NCI-H460 (cell line): Measurements from ENCODE around the gene SLC25A13. TPM values are rescaled to one million over a fixed set of nuclear protein-coding genes. Genes with fewer than 3 reads are reported as not detected.
A peak's percentile ranks its signal among the peaks of the same experiment; 100 is the strongest.

ENCODE experiments used
- DNase-seq: peaks from one replicate; pipeline ENCODE4 v3.0.0-alpha.2; 2016; ENCODE audit warnings: low read depth; ENCODE audit errors: extremely low read depth
- total RNA-seq: library from RNA; depleted of rRNA; stranded (reverse); fragments of >200 nt; shearing (Covaris generic); gene quantifications from 2 replicates; pipeline ENCODE4 v1.2.3, GENCODE V29; 2014

The SLC25A13 gene
- total RNA-seq, 1 experiment from 2014 or later: 39.2 TPM

DNA sequence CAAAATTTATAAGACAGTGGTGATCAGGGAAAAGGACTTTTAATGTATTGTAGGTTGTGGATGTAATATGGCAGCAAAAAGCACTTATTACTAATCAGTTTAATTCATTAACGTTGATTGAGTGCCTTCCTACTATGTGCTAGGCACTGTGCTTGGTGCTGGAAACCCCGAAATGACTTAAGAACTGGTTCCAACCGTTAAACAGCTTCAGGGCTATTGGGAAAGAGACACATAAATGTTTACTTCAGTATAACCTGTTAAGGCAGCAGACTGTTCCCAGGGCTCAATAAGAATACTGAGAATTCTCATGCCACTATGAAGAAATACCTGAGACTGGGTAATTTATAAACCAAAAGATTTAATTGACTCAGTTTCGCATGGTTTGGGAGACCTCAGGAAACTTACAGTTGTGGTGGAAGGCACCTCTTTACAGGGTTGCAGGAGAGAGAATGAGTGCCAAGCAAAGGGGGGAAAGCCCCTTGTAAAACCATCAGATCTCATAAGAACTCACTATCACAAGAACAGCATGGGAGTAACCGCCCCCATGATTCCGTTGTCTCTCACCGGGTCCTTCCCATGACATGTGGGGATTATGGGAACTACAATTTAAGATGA, 1.1 kb upstream of the SLC25A13 start:
- no peak for DNase-seq

DNA sequence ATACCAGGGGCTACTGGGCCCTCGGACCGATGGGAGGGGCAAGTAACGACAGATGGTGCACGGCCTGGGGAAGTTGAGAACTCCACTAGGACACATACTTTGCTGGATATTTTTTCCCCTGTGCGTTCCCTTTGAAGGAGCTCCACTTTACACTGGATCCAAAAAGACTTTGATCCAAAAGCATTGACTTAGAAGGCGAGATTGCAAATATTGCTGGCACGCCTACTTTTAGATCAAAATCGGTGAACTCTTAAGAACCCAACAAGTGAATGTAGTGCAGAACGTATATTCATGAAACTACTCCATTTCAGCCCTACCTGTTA, 436 bp upstream of the SLC25A13 start:
- no peak for DNase-seq

DNA sequence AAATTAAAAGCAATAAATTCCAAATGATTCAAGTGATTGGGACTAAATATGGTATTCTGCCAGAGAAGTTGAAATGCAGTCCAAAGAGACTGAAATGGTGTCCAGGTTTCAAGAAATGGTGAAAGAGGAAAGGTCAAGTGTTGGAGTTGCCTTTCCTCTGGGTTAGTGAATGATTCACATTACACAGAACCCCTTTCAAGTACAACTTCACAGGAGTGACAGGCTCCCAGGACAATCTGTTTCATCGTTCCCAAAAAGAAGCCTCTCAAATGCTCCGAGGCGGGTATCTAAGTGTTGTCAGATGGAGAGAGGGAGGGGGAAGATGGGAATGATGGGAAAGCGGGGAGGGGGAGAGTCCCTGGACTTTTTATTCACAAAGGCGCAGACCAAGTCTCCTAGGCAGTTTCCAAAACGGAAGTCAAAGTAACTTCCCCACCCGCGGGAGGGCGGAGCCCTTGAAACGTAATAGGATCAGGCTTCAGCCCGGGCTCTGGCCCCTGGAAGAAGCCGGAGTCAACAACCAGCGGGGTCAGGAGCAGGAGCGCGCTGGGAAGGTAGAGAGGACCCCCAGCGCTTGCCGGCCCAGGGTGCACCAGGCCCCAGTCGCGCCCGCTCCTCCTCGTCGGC, 754 bp downstream of the SLC25A13 start:
- DNase-seq: peak; percentile 65

DNA sequence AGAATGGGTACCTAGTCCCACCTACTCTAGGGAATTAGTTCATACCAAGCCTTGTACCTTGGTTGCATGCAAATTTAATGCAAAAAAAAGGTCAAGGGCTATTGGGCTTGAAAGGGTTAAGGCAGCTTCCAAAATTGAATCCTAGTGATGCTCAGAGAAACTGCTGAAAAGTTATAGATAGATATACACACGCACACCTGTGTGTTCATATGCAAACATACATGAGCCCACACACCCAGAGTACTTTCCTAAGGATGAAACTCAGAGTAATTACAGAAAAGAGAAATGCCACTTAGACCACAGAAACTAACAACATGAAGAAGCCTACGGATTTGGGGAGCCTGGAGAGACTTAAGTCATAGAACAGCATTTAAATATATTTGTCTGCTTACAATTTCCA, 1.5 kb downstream of the SLC25A13 start:
- no peak for DNase-seq

DNA sequence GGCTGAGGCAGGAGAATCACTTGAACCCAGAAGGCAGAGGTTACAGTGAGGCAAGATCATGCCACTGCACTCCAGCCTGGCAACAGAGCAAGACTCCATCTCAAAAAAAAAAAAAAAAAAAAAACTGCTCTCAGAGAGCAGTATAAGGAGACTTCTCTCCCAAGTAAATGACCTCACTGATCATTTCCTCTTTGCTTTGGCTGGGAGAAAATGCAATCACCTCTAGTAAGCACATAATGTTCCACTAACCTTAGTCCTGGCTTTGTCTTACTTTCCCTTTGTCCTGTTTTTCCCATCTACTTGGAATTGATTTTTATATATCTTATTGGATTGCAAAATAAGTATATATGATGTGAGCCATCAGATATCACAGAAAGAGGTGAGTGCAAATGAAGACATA, 2.5 kb downstream of the SLC25A13 start:
- no peak for DNase-seq

DNA sequence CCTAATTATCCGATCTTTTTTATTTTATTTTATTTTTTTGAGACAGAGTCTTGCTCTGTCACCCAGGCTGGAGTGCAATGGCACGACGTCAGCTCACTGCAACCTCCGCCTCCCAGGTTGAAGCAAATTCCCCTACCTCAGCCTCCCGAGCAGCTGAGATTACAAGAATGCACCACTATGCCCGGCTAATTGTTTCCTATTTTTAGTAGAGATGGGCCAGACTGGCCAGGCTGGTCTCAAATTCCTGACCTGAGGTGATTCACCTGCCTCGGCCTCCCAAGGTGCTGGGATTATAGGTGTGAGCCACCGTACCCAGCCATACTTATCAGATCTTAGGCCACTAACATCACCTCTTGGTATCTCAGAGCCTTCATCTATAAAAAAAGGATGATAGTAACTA, 4.9 kb downstream of the SLC25A13 start:
- DNase-seq: no peak

DNA sequence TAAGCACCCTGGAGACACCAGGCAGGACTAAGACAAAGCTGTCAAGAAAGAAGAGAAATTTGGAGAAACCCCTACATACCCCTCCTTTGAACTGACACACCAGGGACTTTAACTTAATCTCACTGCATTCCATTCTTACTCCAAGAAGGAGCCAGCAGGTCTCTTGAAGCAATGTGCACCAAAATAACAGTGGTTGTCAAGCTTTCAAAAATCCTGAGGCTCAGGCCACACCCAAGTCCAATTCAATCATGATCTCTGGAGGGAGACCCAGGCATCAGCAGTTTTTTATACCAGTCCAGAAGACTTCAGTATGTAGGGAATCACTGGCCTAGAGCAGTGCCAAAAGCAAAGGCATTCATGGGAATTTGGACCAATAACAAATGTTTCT, 6.8 kb downstream of the SLC25A13 start:
- DNase-seq: no peak

DNA sequence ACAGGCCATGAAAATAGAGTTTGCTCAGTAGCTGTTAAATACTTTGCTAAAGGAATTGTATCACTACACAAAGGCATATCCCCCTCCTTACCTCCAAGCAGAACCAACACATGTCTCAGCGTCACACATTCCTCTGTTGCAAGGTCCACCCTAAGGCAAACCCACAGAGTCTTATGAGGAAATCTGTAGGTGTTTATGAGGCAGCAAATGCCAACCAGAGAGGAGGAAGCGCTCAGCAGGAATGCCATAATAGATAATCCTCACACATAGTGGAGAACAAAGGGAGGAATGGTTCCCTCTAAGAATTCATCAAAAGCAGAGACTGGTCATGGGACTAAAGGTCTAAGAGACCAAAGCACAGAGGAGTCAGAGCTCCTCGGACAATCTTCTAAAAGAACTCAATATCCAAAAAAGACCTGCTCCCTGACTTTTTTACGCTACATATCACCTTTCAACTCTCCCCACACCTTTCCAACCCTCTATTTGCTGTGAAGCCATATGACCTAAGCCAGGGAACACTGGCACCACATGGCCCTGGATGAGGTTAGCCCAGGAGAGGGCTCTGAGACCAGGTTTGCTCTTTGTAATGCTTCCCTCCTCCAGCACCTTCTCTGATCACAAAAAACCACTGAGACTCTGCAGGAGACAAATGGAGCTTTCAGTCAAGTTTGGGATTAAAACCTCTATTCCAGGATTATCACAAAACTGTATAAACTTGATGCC, 7.3 kb downstream of the SLC25A13 start:
- no peak for DNase-seq

DNA sequence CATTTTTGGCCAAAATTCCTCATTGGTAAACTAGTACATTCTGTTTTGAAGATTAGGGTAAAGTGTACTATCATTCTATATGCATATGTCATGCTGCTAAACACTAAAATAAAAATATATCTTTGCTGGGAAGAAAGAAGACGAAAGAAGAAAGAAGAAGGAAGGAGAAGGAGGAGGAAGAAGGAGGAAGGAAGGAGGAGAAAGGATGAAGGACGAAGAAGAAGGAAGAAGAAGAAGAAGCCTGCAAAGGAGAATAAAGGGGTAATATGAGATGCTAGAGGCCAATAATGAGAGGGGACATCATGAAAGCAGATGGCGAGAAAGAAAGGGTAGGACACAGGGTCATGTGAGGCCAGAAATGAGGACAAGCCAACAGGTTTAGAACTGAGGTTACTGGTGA, 8.0 kb downstream of the SLC25A13 start:
- DNase-seq: no peak

DNA sequence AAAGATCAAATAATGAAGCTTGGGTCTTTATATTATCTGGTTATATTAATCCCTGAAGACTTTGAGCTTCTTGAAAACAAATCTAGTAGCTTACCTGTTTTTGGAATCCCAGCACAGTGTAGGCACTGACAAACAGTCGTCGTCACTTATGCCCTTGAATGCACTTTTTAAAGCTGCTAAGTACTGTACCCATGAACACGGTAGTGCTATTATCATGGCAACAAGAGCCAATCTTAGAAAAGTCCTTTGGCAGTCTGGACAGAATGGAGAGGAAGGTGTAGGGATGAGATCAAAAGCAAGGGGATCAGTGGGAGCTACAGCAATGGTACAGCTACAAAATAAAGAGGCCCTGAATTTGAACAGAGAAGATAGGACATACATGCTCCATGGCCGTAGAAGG, 9.4 kb downstream of the SLC25A13 start:
- no peak for DNase-seq

DNA sequence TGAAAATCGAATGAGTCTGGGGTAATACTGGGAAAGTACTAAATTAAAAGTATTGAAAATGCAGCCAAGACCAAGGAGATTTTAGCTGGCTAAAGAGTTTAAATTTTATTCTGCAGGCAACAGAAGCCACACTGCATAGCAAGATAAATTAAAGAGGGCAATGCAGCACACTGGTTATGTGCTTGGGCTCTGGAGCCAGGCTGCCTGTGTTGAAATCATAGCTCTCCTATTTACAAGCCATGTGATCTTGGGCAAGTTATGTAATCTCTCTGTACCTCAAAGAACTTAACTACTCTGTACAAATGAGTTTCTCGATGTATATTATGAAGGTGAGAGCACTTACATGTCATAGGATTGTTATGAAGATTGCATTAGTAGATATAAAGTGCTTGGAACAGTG, 9.9 kb downstream of the SLC25A13 start:
- DNase-seq: no peak

DNA sequence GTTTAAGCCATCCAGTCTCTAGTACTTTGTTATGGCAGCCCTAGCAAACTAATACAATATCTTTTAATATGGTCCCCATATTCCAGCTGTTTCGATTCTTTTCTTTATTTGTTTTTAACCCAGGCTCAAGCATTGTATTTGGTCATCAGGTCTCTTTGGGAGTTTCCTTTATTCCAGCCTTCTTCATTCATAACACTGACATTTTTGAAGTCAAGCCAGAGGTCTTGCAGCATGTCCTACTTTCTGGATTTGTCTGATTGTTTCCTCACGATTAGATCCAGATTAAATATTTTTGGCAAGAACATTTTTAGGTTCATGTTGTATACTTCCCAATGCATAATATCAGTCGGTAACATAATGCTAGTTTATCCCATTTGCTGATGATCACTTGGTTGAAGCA, 11.8 kb downstream of the SLC25A13 start:
- no peak for DNase-seq

DNA sequence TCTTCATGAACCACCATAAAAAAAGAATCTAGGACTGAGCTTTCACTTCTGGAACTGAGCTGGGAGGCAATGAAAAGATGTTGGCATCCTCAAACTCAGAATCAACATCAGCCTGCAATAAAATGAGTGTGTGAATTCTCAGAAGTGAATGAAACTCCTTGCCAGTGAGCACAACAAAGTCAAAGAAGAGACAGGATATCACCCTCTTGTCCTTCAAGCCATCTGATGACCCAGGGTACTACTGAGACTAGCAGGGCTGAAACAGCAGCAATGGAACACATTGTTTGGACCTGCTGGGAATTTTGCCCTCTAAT, 13.0 kb downstream of the SLC25A13 start:
- DNase-seq: no peak

DNA sequence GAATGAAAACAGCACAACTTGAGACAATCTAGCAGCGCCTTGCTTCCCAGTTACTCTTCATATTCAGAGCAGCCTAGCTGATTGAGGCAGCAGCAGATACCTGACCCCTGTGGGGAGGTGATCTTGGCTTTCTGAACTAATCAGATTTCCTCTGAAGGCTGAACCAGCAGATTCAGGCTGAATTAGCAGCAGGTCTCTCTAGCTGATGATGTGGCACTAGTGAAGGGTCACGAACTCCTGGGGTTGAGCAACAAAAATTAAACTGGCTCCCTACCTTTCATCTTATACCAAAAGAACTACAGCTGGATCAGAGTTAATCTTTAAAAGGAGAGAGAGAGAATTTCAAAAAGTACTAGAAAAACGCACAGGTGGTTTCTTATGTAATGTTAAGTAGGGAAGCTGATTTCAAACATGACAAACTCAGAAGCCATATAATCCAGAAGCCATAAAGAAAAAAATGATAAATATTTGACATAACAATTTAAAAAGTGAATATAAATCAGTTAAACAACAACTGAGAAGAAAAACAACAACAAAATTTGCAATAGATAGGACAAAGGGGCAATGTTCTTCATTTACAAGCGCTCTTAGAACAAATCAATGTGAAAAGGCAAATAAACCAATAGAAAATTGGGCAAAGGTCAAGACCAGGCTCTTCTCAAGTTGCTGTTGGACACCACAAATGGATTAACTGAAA, 13.5 kb downstream of the SLC25A13 start:
- no peak for DNase-seq

DNA sequence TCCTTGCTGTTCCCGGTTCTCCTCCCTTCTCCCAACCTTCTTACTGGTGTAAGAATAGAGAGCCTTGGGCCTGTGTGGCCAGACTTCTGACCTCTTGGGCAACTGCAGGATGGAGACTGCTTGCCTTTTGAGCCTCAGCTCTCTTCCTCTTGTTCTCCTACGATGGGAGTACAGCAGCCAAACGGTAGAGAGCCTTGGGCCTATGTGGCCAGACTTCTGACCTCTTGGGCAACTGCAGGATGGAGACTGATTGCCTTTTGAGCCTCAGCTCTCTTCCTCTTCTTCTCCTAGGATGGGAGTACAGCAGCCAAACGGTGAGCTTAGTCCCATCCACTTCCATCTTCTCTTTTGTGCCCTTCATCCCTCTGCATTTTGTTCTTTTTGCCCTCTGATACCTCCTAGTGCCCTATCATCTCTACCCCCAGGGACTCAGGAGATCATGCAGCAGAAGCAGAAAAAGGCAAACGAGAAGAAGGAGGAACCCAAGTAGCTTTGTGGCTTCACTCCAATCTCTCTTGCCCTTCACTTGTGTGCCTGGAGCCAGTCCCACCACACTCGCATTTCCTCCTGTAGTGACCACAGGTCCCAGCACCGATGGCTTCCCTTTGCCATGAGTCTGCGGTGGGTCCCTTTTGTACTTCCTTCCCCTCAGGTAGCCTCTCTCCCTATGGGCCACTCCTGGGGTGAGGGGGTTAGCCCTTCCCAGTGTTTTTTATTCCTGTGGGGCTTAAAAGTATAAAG, 15.3 kb downstream of the SLC25A13 start:
- DNase-seq: no peak

DNA sequence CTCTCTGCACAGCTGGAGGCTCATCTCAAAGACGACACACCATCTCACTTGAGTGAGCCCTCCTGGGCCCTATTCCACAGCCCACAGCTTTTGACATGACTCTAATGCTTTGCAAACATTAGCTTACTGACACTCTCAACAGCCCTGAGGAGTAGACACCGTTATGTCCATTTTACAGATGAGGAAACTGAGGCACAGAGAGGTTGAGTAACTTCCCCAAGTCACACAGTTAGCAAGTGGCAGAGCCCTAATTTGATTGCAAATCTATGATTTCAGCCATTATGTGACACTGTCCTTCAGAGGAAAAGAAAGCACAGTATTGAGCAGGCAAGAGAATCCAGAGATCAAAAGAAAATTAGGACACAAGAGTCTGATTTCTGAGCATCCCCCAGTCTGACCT, 16.0 kb downstream of the SLC25A13 start:
- no peak for DNase-seq

DNA sequence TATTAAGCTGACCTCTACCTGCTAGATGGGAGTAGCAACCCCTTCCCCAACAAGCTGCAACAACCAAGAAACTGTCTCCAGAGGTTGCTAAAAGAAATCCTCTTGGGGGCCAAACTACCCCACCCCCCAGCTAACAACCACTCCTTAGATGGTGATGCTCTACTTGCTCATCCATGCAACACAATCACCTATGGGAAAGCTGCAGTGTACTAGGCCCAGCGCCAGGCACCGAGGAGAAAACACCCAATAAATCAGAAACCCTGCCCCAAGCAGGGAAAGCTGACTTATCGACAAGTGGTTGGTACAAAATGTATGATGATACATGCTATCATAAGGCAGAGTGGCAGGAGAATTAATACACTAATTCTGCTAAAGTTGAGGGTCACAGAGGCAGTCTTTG, 17.3 kb downstream of the SLC25A13 start:
- DNase-seq: no peak

DNA sequence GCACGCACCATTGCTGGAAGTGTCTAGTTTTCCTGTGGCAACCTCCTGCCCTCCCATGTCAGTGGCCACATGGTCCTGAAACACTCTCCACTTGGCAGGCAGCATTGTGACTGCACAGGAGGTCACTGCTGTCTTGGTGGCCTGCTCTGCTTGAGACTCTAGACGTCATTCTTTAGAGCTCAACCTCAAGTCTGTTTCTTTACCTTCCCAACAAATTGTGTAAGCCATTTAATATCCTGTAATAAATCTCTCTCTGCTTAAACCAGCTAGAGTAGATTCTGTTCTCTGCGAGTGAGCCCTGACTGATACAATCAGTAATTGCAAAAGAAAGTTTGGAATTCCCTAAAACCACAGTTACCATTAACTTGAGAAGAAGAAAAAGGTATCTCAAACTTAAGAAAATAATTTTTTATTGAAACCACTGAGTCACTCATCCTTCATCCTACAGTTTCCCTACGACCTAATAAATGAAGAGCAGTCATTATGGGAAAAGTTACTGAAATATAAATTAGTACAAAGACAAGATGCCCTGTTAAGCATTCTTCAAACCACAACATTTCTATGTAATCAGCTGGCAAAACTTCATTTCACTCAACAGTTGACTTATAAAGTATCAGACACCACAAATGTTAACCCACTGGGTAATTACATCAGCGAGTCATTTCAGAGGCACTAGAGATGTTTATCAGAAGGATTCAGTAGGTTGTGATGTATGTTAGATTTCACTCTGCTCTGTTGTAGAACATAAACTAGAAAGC, 18.0 kb downstream of the SLC25A13 start:
- DNase-seq: no peak

DNA sequence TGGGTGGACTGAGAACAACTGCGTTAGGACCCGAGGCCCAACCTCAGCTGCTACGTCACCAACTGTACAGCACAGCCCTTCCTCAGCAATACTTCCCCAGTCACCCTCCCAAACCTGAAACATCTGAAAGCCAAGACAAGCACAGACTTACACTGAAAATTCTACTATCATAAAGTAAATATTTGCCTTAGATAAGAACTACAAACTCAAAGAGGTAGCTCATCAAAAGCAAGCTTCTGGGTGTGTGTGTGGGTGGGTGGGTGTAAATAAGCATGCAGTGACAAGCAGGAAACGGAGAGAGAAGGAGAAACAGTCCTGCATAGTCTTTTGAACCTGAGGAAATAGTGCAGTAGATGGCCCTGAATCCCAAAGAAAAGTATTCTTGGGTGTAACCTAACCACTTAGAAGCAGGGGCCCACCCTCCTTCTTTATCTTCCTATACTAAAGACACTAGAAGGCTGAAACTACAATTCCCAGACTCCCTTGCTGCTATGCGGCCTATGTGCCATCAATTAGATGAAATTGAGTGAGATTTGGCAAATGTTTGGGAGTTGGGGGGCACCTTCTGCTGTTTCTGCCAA, 18.7 kb downstream of the SLC25A13 start:
- DNase-seq: no peak

DNA sequence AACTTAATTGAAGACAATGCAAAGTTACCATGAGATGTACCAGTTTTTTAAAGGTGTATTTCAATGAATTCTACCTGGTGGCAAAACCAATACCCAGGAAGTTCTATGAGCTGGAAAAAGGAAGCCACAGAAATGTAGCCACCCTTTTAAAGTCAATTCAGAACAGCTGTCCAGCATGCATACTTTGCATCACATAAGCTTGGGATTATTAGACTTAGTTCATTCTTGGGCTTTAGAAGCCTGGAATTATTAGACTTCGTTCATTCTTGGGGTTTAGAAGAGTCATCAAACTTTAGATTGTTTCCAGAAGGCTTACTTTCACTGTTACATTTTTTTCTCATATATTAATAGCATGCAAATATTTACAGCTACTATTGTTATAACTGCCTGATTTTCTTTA, 20.9 kb downstream of the SLC25A13 start:
- no peak for DNase-seq
